IPS-18c (cell line): Measurements from ENCODE around the gene SLC22A12.

Source experiments
- H3K4me3 ChIP-seq: 2 replicates; pipeline ENCODE4 v1.7.0; 2013; ENCODE audit warnings: low read depth, mild to moderate bottlenecking, low read length, moderate library complexity; ENCODE audit not compliant: insufficient read depth
- H3K9me3 ChIP-seq: one replicate; pipeline ENCODE4 v1.6.1; 2013; ENCODE audit warnings: mild to moderate bottlenecking, low read length, moderate library complexity; ENCODE audit not compliant: control insufficient read depth, insufficient read depth

Gene SLC22A12

GRCh38 chr11:64647019-64647779 is 56.2 kb downstream of the SLC22A12 start:
- no peaks in the 10 kb centered on the region for H3K9me3 ChIP-seq

DNA sequence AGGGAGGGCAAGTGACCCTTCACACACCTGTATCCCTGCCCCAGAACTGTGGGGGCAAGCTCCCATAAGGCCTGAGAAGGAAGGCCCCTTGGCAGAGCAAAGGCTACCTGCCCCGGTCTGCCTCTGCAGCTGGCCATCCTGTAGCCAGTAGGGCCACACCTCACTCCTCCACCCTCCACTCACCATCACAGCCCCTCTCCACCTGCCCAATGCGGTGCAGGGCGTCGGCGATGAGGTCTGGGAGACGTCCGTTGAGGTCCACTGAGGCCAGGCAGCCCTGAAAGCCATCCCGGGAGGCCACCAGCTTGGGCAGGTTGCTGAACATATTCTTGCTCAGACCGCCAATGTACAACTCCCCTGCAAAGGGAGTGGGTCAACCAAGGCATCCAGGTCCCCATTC is 57.5 kb downstream of the SLC22A12 start:
- Histone ChIP-seq H3K9me3 (no peaks in the 10 kb centered on the region), H3K4me3 (no peak overlapping the region)

More at GRCh38 chr11:64647019-64647779, 56.2 kb downstream of the SLC22A12 start:
- H3K4me3 ChIP-seq = no peak overlapping the region

DNA sequence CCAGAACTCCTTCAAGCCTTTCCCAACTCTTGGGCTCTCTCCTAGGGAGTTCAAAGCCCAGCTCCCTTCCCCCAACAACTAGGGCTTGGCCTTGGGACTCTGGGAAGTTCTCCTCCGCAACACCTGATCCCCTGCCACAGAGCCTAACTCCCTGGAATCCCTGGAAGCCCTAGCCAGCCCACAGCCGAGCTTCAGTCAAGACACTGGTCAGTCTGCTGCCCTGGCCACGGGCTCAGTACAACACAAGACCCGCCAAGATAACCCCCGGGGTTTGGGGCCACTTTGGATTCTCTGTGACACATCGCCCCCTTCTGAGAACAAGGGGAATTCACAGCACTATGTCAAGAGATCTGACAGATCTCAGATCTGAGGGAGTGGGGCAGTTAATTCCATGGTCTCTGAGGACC is 58.3 kb downstream of the SLC22A12 start:
- Histone ChIP-seq H3K4me3 (no peak overlapping the region), H3K9me3 (no peaks in the 10 kb centered on the region)

- Histone ChIP-seq H3K9me3 (no peaks in the 10 kb centered on the region), H3K4me3 (no peak overlapping the region)
Measured at GRCh38 chr11:64650923-64651523, 60.0 kb downstream of the SLC22A12 start.
